NCI-H146 (cell line): ENCODE data around the gene FOXP1.
A peak's percentile ranks its signal among the peaks of the same experiment; 100 is the strongest.

ENCODE experiments used
- DNase-seq: peaks from one replicate; lab custom pipeline; 2025; lab: John Stamatoyannopoulos, UW

The FOXP1 gene

DNA sequence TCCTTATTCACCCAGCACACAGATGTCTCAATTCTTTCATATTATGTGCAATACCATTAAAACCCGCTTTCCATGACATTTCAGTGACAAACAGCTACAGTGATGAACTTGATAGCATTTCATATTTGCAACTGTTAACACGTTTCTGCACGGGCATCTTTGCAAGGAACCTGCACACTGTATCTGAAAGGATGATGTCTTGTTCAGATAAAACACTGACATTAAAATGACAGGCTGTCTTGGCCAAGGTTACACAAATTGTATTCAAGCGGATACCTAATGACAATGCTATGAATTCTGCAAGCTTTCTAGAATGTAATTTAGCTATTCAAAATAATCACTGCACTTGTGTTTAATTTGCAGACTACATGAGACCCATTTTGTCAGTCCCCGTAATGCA is 529.2 kb downstream of the FOXP1 start:
- no peak for DNase-seq

DNA sequence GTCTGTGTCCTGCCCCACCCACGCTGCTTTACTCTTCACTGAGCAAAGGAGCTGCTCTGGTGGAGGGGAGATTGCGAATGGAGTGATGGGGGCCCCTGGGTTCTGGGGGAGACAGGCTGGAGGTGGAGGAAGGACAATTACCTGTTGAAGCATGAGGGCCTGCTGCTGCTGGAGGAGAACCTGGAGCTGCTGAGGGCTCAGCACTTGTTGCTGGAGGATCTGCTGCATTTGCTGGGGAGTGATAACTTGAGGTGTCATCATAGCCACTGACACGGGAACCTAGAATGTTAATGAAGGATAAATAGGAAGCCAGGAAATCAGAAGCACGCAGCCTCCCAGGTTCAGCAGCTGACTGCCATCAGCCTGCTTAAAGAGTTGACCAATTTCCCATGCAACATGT is 530.0 kb downstream of the FOXP1 start:
- no peak for DNase-seq

DNA sequence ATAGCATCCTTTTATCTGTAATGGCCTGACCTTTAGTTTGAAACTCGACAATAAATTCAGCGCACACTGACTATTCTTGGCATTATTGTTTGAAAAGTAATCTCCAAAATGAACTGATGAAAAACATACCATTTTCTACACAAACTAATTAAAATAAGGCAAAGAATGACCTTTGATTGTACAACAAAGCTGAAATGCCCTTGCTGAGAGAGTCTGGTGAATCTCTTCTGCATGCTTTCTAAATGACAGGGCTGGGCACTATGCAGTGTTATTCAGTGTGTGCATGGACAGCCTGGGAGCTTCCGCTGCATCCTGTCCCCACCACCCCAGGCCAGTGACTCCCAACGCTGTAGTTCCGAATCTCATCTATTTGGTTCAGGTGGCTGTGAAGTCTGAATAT is 530.8 kb downstream of the FOXP1 start:
- no peak for DNase-seq

DNA sequence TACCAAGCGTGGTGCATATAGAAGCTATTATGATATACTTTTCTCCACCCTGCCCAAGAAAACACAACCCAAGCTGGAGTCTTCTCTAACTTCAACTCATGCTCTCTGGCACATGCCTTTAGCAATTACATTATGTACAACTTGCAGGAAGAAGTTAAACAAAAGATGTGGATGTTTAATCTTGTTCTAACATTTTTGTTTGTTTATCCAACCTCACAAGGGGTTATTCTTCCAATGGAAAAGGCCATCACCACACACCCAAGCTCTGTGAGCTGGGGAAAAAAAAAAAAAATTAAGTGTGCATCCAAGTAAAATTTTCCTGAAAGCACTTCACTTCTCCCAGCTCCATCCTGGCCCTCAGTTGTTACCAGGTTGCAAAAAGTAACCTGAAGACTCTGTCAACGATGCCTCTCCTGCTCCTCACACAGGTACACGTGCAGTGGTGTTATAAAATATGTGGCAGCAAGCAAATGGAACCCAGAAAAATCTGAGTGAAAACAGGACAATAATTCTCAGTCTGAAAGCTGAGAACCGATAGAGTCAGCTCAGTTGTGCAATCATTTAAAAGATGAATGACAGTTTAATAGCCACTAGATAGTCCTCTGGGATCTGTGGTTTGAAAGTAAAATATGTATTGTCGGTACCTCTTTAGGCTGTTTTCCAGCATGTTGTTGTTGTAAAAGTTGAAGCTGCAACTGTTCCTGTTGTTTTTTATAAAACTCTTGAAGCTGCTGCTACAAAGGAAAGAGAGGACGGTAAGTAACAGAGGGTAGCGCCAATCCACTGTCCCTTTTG is 531.4 kb downstream of the FOXP1 start:
- no peak for DNase-seq

DNA sequence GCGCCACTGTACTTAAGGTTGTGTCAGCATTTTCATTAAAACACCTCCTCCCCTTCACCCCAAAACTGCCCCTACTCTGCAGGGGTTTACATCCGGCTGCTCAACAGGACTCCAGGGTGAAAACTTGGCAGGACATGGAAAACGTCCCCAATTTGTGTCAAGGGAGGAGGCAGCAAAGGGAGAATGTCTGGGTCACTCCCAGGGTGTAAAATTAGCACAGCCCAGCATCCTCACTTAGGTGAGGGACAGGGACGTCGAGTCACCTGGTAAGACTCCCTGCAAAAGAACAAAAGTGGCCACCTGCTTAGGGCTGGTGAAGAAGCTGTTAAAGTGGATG is 532.3 kb downstream of the FOXP1 start:
- DNase-seq, result no peak

DNA sequence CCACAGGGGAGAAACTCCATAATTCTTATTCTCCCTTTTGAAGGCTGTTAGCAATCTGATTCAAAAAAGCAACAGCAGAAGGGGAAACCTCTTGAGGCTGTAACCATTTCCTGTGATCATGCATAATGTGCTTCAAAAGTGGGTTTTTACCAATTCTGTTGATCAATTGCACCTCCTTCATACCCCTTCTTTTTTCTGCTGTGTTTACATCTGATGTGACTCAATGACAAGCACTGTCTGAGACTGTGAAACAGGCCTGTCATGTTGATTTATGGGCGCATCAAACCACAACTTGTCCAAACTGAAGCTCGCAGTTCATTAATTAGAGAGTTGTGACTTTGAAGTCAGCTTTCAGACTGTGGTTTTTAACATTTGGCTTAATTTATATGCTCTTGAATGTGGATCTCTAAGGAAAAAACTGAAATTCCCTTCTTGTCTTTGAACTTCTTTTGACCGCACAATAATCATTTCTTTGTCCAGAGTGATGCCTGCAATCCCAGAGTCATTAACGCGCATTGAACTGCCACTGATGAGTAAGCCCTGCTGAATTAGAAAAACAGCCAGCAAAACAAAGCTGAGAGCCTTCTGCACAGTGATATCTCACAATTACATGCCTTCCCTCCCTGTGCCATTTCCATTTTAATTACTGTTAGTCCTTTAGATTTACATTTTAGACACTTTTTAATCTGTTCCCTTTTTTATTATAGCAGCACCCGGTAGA is 532.8 kb downstream of the FOXP1 start:
- no peak for DNase-seq

DNA sequence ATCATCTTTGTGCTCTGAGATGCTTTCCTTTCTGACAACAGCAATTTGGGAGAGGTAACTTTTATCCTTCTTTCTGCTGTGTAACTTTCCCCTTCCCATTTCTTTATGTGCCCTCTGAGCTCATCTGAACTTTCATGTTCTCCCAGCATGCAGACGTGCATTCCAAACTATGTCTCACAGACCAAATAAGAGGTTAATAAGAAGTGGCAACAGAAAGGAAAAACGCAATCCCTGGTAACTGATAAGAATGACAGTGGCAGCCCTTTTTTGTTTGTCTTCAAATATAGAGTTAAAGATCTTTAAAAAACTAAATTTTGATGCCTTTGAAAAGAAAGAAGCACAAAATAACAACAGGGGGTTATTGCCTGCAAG is 533.4 kb downstream of the FOXP1 start:
- DNase-seq, result no peak

DNA sequence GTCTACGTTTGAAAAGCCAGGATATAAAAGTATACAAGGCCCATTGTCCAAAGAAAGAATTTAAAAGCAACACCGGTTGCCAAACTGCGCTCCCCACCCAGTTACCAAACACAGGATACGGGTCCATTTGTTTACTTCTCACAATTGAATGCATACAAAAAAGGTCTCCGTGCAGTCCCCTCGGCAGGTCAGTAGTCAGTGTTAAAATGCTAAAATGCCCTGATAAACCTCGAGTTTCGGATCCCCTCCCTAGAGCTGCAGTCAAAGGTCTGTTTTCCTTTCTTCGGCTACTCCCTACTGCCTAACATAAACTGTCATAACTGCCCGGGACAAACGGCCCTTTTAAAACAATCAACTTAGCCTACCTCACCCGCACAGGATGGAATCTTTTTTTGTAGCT is 534.6 kb downstream of the FOXP1 start:
- DNase-seq, result peak; percentile 21

DNA sequence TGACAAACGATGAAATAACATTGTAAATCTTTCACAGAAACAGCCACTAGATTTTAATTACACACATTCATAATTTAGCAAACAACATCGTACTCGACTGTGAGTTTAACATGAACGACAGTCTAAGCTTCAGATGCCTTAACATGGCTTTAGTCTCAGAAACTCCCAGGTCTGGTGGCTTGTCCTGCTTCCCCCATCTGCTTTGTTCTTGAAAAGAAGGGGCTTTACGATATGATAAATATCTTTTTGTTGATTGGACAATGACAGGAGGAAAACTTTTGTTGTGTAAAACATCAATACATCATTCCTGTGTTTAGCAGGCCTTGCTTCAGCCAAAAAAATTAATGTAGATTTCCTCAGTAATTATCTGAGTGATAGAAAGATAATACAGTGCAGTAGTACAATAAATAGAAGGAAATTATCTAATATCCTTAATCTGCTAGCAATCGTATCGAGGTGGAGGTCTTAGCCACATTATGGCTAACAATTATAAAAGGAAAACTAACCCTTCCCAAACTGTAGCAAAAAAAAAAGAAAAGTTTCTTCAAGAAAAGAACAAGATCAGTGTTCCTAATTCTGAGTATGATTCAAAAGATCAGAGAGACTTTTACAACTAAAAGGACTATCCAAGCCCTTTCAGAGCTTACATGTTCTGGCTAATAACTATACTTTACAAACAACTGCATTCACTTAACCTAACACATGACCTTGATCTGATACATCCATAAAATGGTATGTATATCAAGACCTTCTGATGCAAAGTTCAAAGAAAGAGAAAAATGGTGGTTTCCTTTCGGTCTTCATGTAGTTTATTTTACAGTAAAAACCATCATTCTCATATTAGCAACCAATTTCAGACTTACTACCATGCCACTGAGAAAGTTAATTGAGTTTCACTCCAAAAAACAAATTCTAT is 535.7 kb downstream of the FOXP1 start:
- no peak for DNase-seq

DNA sequence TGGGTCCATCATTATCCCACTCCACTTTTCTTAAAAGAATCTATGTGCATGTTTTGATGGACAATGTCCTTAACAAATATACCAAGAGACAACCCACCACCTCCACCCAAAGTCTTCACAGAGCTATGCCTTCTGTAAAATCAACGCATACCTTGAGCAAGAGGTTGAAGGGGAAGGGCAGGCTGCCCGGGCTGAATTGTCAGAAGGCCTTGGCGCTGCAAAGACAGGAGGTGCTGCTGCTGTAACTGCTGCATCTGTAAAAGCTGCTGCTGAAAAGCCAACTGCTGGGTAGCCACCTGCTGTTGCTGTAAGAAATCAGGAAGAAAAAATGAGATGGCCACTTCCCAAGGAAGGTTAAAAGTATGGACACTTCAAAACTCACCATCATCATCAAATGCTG is 536.7 kb downstream of the FOXP1 start:
- DNase-seq, result no peak

DNA sequence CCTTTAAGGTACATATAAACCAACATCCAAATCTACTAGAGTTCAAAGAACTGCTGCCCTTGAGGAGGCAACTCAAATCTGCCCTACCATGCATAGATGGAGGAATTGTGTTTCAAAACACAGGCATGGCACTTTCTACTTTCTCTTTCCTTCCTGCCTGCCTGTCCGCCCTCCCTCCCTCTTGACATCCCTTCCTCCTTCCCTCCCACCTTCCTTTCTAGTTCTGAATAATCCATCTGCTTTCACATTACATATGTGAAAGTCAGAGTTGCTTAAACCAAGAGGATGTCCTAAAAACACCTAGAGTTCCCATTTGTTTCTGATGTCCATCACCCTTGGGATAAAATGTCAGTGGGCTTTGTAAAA is 537.6 kb downstream of the FOXP1 start:
- DNase-seq, result no peak

DNA sequence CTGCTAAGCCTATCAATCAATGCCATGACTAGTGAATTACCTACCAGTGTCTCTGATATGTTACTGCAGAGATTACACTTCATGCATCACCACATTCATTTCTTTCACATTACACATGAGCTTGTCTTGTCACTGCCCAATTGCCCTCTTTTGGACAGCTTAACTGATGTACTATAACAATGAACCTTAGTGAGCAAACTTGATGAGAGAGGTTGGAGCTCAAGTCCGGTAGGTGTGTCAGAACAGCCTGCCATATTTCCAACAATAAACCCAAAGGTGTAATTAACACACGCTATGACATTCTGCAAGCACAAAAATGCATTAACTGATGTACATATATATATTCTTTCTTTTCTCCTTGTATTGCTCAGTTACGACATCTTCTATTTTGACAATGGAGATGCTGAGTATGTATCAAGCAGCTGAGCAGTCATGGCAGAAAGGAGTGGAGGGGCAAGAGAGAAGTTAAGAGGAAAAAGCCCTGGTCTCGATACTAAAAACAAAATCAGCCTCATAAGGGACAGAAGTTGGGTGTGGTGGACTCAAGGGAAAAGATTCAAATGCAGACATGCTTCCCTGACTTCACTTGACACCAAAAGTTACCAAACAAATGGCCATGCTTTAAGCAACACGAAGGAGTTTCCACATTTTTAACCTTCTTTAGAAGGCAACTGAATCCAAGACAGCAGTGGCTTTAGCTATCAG is 538.2 kb downstream of the FOXP1 start:
- no peak for DNase-seq

DNA sequence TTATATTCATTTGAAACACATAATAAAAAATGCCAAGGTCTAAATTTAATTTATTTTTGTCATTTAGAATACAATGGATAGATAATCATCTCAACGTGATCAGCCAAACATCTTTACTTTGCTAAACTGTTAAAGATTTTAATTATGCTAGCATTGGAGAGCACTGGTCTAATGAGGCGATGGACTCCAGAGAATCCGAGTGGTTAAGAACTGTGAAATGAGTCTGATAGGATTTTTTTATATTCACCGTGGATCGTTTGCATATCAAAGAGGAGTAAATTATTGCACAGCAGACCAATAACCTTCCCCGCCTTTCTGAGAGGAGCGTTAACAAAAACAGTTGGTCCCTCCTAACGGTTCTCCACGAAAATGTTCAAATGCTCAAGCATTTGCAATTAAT is 540.8 kb downstream of the FOXP1 start:
- DNase-seq, result no peak

DNA sequence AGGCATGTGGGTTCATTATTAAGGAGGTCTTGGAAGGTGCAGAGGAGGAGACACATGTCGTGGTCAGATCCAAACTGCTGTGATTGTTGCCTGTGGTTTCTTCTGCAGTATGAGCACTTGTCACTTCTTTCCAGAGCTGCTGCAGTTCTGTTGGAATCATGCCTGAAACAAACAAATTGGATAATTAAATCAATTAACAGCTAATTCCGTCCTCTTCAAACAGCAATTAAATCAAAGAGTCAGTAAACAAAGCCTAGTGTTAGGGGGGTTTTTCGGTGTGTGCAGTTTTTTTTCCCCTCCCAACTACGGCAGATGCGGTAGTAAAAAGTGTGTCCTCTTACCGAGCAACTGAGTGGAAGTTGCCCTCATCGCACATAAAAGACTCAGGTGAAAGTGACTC is 542.2 kb downstream of the FOXP1 start:
- DNase-seq, result peak; percentile 23

DNA sequence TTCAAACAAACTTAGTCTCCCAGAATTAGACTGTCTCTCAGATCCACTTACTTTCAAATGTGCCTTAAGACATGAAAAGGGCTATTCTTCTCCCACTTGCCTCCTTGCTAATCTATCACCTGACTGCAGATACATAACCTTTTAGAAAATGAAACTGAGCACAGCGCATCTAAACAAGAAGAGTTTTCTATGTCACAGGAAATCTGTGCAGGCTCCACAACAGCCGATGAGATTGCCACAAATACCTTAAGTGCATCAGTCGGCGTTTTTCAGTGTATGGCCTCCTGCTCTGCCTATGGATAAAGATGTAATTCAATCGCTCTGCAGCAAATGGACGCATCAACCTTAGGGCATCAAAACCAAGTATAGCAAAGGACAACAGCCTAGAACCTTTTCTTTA is 544.2 kb downstream of the FOXP1 start:
- DNase-seq, result no peak

DNA sequence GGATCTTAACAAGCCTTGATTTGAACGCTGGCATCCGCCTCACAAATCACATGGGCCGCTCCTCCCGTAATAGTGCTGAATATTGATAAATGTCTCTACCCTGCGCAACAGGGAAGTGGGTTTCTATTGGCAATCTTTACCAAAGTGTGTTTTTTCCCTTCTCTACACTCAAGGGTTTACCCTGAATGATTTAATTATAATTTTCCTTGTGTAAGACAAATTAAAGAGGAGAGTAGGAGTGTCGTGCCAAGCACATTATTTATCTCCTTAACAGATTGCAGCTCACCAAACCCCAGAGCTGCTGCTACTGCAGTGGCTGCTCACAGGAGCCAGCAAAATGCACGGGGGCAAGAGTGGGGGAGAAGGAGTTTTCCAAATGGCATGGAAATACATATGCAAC is 545.8 kb downstream of the FOXP1 start:
- no peak for DNase-seq

DNA sequence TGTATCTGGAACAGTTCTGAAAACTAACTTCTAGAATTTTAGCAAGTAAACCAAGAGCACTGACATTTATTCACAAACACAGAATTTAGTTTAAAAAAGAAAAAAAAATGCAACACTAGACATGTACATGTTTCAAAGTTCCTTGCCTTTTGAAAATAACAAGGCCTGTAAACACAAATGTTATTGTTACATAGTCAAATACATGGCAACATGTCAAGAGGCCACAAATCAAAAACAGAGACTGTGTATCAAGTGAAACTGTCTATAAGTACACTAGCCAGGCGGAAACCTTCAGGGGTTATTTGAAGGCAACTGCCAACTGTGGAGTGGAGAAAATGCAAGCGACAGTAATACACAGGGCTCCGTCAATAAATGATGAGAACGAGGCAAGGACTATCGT is 547.6 kb downstream of the FOXP1 start:
- no peak for DNase-seq

DNA sequence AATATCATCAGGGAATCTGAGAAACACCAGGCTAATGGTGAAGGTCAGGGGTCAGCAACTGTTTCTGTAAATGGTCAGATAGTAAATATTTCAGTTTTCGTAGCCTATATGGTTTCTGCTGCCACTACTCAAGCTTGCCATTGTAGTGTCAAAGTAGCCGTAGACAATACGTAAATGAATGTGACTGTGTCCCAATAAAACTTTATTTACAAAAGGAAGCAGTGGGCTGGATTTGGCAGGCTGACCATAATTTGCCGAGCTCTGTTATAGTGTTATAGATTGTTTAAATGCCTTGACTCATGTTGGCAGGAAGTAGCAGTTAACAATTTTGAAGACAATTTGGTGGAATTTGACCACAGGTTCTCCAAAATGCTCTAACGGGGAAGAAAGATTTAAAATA is 548.2 kb downstream of the FOXP1 start:
- no peak for DNase-seq

DNA sequence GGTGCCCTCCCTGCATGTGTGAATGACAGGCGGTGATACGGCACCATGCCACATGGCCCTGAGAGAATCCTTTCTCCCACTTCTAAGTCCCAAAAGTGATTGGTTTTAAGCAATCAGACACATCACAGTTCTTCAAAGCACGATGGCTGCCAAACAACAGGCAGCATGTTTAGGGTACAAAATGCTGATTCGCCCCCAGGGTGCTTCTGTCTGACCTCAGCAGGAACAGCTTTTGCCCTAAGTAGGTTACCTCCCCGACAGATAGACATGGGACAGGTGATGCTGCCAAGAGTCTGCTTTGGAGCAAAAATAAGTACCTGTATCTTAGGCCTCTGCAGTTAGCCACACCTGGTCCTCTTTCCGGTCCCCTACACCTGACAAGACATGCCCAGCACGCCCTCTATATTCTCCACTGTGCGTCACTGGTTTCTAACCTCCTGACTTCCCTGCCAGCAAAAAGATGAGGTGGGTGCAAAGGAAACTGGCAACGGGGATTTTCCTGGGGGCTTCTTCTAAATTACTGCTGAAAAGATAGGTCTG is 549.8 kb downstream of the FOXP1 start:
- no peak for DNase-seq

DNA sequence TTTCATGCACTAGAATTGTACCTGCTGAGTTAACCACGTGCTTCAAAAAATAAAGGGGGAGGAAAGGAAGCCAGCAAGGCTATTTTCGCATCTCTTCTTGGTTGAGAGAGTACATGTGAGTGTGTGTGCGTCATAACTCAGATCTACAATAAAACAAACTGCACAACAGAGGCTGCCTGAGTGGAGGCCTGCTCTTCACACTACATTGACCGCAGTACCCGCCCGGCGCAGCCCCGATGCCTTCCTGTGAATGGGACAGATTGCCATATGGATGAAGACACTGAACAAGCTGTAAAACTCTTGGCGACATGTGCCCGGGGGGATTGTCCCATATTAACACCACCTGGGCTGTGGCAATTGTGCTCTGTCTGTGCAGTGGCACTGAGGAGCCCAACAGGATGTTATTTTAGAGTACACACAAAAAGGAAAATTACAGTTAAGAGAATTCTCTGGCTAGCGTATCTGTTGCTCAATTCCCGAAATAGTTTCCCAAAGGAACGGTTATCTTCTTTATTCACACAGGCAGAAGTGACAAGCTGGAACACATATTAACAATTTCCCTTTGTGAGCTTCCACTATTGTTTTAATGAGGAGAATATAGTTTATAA is 551.5 kb downstream of the FOXP1 start:
- no peak for DNase-seq

DNA sequence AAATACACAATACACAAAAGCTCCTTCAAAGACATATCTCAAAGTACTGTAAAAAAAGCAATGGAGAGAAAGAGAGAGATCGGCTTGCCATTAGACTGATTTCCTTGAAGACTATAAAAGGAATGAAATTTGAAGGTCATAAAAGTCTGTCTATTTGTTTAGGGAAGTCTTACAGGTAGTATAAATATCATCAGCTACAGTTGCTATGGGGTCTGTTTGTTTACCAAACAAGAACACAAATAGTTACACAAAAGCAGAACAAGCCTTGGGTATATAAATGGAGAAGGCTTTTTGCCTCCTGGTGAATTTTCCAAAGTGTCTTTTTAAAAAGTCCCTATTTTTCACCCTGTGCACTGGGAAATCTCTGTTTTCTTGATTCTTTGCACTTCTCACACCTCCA is 552.3 kb downstream of the FOXP1 start:
- no peak for DNase-seq

DNA sequence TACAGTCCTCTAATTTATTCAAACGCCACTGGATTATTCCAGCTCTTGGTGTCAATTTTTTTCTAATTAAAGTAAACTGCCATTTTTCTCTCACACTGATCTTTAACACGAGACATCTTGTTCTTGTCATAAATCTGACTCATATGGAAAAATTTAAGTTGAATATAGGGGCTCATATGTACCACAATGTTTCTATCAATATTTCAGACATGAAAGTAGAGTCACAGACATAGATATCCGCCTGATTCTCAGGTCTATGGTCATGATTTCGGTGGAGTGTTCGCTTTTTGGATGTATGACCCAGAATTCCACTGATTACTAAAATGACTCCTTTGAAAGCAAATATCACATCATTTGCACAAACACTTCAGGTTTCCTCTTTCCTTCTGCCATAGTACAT is 552.8 kb downstream of the FOXP1 start:
- DNase-seq, result no peak
